ENCODE results near the gene SMPD3.

SMPD3 gene

DNA sequence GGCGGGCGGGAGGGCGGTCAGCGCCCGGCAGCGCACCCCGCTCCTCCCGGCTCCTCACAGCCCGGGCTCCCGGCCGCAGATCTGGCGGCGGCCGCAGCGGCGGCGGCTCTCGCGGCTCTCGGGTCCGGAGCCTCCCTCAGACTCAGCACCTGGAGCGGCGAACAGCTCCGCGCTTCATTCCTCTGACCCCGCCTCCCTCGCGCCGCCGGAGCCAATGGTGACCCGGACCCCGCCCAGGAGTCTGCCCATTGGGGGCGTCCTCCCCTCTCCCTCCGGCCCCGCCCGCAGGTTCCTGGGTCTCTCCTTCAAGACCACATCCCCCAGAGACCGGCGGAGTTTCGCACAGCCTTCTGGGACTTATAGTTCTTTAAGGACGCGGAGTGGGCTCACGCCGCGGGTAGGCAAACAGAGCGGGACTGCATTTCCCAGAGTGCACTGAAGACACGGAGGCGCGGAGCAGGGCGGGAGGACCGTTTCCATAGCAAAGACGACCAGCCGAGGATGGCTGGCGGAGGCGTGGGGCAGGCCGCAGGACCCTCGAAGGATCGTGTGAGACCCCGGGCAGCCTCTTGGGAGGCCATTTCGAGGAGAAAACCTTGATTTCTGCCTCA lies at the start of gene SMPD3:
SMPD3 (minus strand) TSS at position 149 of the 611 bp plus-strand sequence. CDS start 76,327 bp downstream, outside the sequence.
- no peak for TF ChIP-seq GATA2 (IDR thresholded peaks at IDR 0.05; ENCODE audit: low read depth, low read length)
- TF ChIP-seq GATA3 (IDR thresholded peaks at IDR 0.05; ENCODE audit: low read depth, low read length), result no peak

- TF ChIP-seq GATA3 (IDR thresholded peaks at IDR 0.05; ENCODE audit: low read depth, low read length), result no peak
- TF ChIP-seq GATA2 (IDR thresholded peaks at IDR 0.05; ENCODE audit: low read depth, low read length), result no peak
Observed at GRCh38 chr16:68496689-68497088, 48.4 kb upstream of the SMPD3 start.

- TF ChIP-seq GATA3 (IDR thresholded peaks at IDR 0.05; ENCODE audit: low read depth, low read length), result no peak
- no peak for TF ChIP-seq GATA2 (IDR thresholded peaks at IDR 0.05; ENCODE audit: low read depth, low read length)
Observed at GRCh38 chr16:68493412-68494070, 45.2 kb upstream of the SMPD3 start.

- TF ChIP-seq GATA3 (IDR thresholded peaks at IDR 0.05; ENCODE audit: low read depth, low read length) (no peak), GATA2 (IDR thresholded peaks at IDR 0.05; ENCODE audit: low read depth, low read length) (no peak)
Observed at GRCh38 chr16:68492543-68493411, 44.5 kb upstream of the SMPD3 start.

- no peak for TF ChIP-seq GATA3 (IDR thresholded peaks at IDR 0.05; ENCODE audit: low read depth, low read length)
- no peak for TF ChIP-seq GATA2 (IDR thresholded peaks at IDR 0.05; ENCODE audit: low read depth, low read length)
Observed at GRCh38 chr16:68492151-68492542, 43.8 kb upstream of the SMPD3 start.

DNA sequence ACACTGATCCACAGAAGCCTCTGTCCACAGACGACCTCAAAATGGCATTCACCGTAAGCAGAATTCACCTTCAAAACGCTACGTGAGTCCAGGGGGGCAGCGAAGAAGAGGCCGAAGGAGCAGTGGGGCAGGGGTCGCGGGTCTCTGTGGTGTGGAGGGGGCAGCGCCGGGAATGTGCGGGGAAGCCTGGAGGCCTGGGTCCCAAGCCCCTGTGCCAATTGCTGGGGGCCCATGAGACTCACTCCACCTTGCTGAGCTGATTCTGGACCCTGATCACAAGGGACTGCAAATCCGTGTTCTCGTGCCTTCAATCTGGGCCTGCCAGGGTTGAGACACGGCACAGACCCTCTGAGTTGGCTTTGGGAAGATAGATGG lies 43.3 kb upstream of the SMPD3 start:
- TF ChIP-seq GATA3 (IDR thresholded peaks at IDR 0.05; ENCODE audit: low read depth, low read length), result no peak
- TF ChIP-seq GATA2 (IDR thresholded peaks at IDR 0.05; ENCODE audit: low read depth, low read length), result no peak

GRCh38 chr16:68490829-68491575 lies 42.7 kb upstream of the SMPD3 start:
- TF ChIP-seq GATA3 (IDR thresholded peaks at IDR 0.05; ENCODE audit: low read depth, low read length) (no peak), GATA2 (IDR thresholded peaks at IDR 0.05; ENCODE audit: low read depth, low read length) (no peak)

GRCh38 chr16:68490358-68490757 lies 42.0 kb upstream of the SMPD3 start:
- TF ChIP-seq GATA2 (IDR thresholded peaks at IDR 0.05; ENCODE audit: low read depth, low read length) (no peak), GATA3 (IDR thresholded peaks at IDR 0.05; ENCODE audit: low read depth, low read length) (no peak)

GRCh38 chr16:68488554-68488953 lies 40.2 kb upstream of the SMPD3 start:
- no peak for TF ChIP-seq GATA2 (IDR thresholded peaks at IDR 0.05; ENCODE audit: low read depth, low read length)

- TF ChIP-seq GATA3 (IDR thresholded peaks at IDR 0.05; ENCODE audit: low read depth, low read length) (no peak), GATA2 (IDR thresholded peaks at IDR 0.05; ENCODE audit: low read depth, low read length) (no peak)
Observed at GRCh38 chr16:68487669-68488068, 39.4 kb upstream of the SMPD3 start.

DNA sequence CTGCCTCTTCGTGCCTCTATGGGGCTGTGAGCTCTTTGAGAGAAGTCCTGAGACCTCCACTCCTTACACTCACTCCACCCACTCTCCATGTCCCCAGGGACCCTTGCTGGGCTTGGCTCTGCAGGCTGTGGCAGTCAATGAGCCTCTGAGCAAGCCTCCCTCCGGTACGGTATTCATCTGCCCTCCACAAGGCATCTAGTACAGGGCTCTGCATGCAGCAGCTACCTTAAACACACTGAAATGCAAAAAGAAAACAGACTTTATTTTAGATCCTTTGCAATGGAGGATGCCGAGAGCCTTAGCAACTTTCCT lies 38.9 kb upstream of the SMPD3 start:
- TF ChIP-seq GATA2 (IDR thresholded peaks at IDR 0.05; ENCODE audit: low read depth, low read length) (no peak), GATA3 (IDR thresholded peaks at IDR 0.05; ENCODE audit: low read depth, low read length) (no peak)

DNA sequence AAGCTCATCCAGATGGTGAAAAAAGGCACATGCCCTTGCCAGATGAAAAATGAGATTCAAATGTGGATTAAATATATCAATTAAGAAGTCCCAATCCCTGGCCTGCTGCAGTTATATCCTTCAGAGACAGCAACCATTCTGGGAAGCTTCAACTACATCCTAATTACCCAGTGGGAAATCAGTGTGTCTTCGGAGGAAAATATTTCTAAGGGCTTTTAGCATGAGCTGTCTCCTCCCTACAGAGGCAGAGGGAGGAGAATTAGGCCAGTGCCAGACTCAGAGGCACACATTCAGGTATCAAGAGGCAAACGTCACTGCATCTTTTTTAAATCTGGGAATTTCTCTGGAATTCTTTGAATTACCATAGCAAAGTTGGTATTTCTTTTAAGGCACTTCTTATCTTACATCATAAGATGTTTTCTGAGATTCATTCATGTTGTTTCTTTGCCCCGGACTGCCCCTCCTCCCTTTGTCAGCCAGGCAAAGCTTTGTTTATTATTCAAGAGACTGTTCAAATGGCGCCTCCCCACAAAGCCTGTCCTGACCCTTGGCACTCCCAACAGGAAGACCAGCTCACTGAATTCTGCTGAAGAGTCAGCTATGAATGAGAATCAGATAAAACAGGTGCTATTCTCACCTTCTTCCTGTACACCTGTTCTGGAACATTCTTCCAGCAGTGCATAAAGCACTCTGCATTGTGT lies 38.3 kb upstream of the SMPD3 start:
- TF ChIP-seq GATA3 (IDR thresholded peaks at IDR 0.05; ENCODE audit: low read depth, low read length), result no peak
- TF ChIP-seq GATA2 (IDR thresholded peaks at IDR 0.05; ENCODE audit: low read depth, low read length), result no peak

DNA sequence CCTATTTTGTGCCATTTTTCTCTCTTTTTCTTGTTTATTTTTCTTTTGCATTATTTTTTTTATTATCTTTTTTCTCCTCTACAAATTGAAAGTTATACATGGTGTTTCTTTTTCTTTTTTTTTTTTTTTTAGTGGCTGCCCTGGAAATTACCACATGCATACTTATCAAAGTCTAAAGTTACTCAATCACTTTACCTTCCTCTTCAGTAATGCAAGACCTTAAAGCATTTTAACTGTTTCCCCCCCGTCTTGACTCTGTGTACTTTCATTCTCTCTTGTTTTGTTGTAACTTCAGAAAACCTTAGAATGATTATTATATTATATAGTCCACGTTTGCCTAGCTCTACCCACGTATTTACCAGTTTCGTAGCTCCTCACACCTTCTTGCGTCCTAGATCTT lies 33.3 kb upstream of the SMPD3 start:
- TF ChIP-seq GATA3 (IDR thresholded peaks at IDR 0.05; ENCODE audit: low read depth, low read length), result no peak
- no peak for TF ChIP-seq GATA2 (IDR thresholded peaks at IDR 0.05; ENCODE audit: low read depth, low read length)
